ENCODE data around the gene BCAP31.

BCAP31 gene

GRCh38 chrX:153704021-153704526, 20.1 kb downstream of the BCAP31 start:
- H3K27ac ChIP-seq = peak overlapping the region; percentile 90
- TF ChIP-seq, protein P1, sequence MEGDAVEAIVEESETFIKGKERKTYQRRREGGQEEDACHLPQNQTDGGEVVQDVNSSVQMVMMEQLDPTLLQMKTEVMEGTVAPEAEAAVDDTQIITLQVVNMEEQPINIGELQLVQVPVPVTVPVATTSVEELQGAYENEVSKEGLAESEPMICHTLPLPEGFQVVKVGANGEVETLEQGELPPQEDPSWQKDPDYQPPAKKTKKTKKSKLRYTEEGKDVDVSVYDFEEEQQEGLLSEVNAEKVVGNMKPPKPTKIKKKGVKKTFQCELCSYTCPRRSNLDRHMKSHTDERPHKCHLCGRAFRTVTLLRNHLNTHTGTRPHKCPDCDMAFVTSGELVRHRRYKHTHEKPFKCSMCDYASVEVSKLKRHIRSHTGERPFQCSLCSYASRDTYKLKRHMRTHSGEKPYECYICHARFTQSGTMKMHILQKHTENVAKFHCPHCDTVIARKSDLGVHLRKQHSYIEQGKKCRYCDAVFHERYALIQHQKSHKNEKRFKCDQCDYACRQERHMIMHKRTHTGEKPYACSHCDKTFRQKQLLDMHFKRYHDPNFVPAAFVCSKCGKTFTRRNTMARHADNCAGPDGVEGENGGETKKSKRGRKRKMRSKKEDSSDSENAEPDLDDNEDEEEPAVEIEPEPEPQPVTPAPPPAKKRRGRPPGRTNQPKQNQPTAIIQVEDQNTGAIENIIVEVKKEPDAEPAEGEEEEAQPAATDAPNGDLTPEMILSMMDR (conservative IDR thresholded peaks at IDR 0.05) = no peak
- no peak for TF ChIP-seq ZFX (IDR thresholded peaks at IDR 0.05)

DNA sequence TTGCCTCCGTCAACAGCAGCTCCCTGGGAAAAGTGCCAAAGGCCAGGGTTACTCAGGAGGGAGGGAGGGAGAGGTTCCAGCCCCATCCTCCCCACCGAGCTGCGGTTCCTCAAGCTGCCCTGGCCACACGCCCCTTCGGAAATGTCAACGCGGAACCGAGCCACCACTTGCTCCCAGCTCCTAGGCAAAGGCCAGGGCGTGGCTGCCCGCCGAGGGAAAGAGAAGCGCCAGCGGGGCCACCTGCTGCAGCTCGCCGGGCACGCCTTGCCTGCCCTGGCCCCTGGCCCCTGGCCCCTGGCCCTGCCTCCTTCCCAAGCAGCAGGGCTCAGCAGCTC, 21.2 kb downstream of the BCAP31 start:
- peak overlapping the region; percentile 90 for H3K27ac ChIP-seq
- TF ChIP-seq, protein P1 (conservative IDR thresholded peaks at IDR 0.05) = no peak
- no peak for TF ChIP-seq ZFX (IDR thresholded peaks at IDR 0.05)

GRCh38 chrX:153702336-153703035, 21.7 kb downstream of the BCAP31 start:
- peak overlapping the region; percentile 90 for H3K27ac ChIP-seq
- no peak for TF ChIP-seq ZFX (IDR thresholded peaks at IDR 0.05)
- TF ChIP-seq, protein P1 (conservative IDR thresholded peaks at IDR 0.05) = no peak

- no peak for TF ChIP-seq ZFX (IDR thresholded peaks at IDR 0.05)
- TF ChIP-seq, protein P1 (conservative IDR thresholded peaks at IDR 0.05) = no peak
- H3K27ac ChIP-seq = peak overlapping the region; percentile 90
These were observed 22.5 kb downstream of the BCAP31 start for GRCh38 chrX:153701706-153702105.

- TF ChIP-seq, protein P1 (conservative IDR thresholded peaks at IDR 0.05) = no peak
- TF ChIP-seq ZFX (IDR thresholded peaks at IDR 0.05) = no peak
- peak overlapping the region; percentile 90 for H3K27ac ChIP-seq
These were observed 23.2 kb downstream of the BCAP31 start for GRCh38 chrX:153700967-153701366.

DNA sequence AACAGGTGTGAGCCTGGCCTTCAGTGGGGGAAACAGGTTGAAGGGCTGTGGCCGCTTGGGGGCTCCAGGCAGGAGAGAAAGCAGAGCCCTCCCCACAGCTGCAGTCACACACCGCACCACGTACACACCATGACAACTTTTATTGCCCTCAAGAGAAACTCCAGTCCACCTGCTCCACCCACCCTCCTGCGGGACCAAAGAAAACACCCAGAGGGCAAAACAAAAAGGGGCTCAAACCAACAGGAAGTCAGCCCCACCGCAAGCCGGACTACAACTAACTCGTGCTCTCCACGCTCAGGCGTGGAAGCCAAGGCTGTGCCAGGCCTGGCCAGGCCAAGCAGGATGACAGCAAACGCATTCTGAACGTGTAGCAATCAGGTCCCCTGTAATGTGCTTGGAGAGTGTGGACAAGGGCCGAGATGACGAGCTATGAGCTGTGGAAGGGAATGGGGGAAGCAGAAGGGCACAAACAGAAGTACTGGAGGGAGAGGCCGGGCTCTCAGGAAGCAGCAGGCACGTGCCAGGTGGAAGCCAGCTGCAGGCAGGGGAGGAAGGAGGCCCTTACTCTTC, 23.7 kb downstream of the BCAP31 start:
- H3K27ac ChIP-seq = peak overlapping the region; percentile 90
- TF ChIP-seq ZFX (IDR thresholded peaks at IDR 0.05) = no peak
- TF ChIP-seq, protein P1 (conservative IDR thresholded peaks at IDR 0.05) = no peak

DNA sequence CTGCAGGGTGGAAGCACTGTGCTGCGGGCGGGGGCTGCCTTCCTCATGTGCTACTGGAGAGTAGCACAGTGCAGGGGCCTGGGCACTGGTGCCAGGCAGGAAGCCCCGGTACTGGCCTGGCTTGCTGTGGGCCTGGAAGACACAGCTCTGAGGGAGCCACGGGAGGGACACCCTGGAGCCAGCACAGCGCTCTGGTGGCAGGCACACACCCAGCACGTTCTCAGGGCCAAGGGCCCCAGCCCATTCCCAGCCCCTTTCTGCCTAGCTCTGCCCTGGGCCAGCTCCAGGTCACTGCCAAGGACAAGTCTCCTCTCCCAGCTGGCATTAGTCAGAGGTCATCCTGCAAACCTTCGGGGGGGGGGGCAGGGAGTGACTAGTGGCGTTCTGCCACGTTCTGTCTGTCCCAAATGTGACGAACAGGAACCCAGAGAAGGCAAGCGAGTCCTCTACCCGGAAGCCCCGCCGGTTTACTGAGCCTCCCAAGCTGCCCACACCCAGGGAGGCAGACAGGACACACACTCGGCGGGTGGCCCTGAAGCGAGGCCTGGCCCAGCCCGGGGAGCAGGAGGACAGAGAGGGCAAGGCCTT, 24.3 kb downstream of the BCAP31 start:
- H3K27ac ChIP-seq = peak overlapping the region; percentile 90

DNA sequence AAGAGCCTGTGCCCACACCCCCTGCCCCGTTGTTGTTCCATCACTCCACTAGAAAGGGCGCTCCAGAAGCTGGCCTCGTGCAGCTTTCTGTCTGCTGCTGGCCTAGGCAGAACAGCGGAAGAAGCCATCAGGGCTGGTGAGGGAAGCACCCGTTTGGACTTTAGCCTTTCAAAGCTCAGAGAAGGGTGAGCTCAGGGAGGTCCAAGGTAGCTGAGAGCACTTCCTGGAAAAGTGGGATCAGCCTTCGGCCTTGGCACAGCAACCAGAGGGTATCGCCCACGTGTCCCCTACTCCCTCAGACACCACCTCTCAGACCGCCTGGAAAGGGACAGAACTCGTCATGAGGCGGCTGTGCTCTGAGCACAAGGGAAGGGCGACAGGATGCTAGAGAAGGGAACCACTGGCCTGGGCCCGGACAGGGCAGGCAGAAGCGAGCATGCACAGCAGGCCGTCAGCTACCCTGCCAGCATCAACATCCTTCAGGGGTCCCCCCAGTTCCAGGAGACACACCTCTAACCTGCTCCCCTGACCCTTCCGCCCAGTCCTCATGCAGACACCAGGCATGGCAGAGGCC, 24.9 kb downstream of the BCAP31 start:
- peak overlapping the region; percentile 90 for H3K27ac ChIP-seq
